Caki2 (cell line): ENCODE data around the gene TELO2. TPM values are rescaled to one million over a fixed set of nuclear protein-coding genes. Genes with fewer than 3 reads are reported as not detected.

Source experiments
- DNase-seq: peaks from one replicate; pipeline ENCODE4 v3.0.0-alpha.2; 2015; ENCODE audit warnings: low read depth
- in situ Hi-C: cut with HindIII; loops from 2 replicates; pipeline ENCODE4 v1.10.0; 2016; ENCODE audit warnings: low sequenced_read_pairs, low pct_unique_long_range_greater_than_20kb, mixed read lengths
- total RNA-seq: library from RNA; depleted of rRNA; stranded (reverse); fragments of >200 nt; shearing (Covaris generic); gene quantifications from 2 replicates; pipeline ENCODE4 v1.2.3, GENCODE V29; 2014; ENCODE audit warnings: low replicate concordance

TELO2 gene
- total RNA-seq, 1 experiment from 2014 or later = 77.2 TPM

DNA sequence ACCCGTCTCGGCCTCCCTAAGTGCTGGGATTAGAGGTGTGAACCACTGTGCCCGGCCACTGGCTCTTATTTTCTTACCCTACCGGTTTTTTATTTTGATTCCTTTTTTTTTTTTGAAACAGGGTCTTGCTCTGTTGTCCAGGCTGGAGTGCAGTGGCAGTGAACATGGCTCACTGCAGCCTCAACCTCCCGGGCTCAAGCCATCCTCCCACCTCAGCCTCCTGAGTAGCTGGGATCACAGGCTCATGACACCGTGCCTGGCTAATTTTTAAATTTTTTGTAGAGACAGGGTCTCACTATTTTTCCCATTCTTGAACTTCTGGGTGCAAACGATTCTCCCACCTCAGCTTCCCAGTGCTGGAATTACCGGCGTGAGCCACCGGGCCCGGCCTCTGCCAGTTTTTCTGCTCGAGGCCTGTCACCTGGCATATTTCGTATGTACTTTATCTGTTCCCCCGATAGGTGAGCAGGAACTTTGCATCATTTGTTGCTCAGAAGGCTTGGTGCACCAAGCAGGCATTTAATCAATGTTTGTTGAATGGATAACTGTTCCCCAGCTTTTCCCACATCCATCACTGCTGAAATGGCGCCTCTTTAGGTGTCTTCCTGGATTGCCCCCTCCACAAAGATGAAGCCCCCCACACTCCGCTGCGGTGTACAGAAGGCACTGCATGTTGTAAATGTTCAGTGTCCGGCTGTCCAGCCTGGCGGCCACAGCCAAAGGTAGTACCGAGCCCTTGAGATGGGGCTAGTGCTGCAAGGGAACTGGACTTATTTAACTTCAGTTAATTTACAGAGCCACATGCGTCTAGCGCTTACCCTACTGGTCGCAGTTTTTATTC lies 858 bp upstream of the TELO2 start:
- in situ Hi-C loops = no loop called here

DNA sequence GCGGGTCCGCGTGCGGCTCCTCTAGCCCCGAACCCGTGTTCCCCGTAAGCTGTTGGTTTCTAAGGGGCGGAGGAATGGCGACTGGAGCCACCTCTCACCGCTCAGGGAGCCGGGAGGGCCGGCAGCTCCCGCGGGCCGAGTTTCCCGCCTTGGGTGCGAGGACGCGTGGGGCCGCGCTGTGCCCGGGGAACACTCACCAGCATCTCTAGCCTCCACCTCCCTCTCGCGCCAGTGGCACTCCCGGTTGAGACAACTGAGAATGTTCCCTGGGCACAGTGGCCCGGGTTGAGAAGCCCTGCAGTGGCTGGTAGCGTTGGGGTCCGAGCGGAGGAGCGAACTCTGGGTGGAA lies 560 bp downstream of the TELO2 start:
- in situ Hi-C loops = no loop called here
- DNase-seq = no peak

More for the DNA sequence above, 858 bp upstream of the TELO2 start:
- no peak for DNase-seq

DNA sequence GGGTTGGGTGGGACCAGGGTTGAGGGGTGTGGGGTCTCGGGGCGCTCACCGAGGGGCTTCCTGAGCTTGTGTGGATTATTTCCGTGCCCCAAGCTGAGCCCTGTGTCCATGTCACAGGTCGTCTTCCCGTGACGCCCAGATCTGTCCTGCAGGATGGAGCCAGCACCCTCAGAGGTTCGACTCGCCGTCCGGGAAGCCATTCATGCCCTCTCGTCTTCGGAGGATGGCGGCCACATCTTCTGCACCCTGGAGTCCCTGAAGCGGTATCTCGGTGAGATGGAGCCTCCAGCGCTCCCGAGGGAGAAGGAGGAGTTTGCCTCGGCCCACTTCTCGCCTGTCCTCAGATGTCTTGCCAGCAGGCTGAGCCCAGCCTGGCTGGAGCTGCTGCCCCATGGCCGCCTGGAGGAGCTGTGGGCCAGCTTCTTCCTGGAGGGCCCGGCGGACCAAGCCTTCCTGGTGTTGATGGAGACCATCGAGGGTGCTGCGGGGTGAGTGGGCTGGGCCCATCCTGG lies 1.0 kb downstream of the TELO2 start:
- DNase-seq = peak; percentile 38
- in situ Hi-C loops = no loop called here

DNA sequence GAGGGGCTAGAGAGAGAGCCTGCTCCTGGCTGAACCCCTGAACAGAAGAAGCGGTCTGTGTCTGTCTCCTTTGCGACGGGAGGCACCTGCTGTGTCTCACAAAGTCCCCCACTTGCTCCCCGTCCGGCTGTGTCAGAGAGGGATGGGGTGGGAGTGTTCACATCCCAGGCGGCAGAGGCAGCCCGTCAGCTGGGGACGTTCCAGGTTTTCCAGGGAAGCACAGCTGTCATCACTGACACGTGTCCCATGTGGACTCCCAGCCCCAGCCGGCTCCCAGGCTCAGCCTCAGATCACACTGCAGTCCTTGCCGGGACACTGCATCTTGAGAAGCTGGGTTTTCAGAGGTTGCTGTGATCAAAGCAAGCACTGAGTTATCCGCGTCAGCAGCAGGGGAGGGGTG lies 1.6 kb downstream of the TELO2 start:
- no peak for DNase-seq
- in situ Hi-C loops = no loop called here

DNA sequence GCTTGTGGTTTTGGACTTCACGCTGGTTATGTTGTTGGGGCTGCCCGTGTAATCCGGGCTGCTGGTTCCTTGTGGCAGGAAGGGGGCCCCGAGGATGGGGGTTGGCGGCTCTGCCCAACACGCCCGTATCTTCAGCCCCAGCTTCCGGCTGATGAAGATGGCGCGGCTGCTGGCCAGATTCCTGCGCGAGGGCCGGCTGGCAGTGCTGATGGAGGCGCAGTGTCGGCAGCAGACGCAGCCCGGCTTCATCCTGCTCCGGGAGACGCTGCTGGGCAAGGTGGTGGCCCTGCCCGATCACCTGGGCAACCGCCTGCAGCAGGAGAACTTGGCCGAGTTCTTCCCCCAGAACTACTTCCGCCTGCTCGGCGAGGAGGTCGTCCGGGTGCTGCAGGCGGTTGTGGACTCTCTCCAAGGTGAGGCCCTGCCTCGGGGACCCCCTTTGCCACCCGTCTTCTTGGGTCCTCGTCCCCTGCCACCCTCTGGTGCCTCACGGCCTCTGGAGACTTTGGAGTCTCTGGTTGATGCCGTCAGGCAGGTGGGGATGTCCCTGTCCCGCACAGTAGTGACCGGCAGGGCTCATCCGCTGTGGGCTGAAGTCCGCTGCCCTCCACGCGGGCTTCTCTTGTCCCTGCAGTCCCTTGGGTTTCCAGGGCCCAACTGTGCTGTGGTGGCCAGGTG lies 2.2 kb downstream of the TELO2 start:
- in situ Hi-C loops = no loop called here
- DNase-seq = no peak

DNA sequence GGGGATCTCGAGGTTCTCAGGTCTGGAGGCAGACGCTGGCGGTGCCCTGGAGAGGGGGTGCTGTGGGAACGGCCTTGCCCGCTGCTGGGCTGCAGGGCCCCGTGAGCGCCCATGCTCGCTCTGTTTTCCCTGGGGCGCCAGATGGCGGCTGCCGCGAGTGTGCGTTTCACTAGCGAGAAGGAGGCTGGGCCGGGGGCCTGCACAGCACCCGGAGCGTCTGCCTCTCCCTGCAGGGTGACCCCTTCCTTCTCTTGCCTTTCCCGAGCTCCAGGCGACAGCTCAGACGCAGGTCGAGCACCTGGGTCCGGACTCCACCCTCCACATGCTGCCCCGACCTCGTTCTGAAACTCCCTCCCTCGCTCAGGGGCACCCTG lies 2.7 kb downstream of the TELO2 start:
- DNase-seq = no peak
- in situ Hi-C loops = no loop called here

DNA sequence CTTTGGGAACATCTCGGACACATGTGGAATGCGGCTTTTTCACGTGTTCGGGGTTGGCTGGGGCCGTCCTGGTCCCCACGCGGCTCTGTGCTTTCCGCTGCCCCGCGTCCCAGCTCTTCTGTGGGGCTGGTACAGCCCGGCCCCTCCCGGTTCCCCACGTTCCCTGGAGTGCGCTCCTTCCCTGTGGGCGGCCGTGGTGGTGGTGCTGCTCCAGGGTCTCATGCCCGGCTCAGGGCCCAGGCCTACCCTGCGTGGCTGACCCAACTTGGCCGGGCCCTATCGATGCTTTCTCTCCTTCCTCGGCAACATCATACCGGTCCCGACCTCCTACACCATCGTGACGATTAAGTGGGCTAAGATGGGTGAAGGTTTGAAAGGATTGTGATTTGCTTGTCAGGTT lies 3.3 kb downstream of the TELO2 start:
- no peak for DNase-seq
- in situ Hi-C loops = no loop called here

DNA sequence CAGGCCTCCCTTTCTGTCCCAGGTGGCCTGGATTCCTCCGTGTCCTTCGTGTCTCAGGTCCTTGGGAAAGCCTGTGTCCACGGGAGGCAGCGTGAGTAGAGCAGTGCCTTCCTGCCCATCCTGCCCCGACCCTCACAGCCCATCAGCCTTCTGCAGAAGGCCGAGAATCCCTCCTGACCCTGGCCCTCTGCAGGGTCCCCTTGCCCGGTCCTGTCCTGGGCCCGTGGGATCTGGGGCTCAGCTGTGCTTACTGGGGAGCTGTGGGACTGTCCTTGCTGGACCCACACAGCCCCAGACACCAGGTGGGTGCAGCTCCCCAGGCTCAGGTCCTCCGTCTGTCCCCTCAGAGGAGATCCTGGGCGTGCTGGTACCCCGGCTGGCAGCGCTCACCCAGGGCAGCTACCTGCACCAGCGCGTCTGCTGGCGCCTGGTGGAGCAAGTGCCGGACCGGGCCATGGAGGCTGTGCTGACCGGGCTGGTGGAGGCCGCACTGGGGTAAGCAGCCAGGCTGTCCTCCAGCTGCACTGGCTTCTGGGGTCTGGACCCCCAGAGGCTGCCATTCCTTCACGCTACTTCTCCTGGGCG lies 3.9 kb downstream of the TELO2 start:
- in situ Hi-C loops = no loop called here

DNA sequence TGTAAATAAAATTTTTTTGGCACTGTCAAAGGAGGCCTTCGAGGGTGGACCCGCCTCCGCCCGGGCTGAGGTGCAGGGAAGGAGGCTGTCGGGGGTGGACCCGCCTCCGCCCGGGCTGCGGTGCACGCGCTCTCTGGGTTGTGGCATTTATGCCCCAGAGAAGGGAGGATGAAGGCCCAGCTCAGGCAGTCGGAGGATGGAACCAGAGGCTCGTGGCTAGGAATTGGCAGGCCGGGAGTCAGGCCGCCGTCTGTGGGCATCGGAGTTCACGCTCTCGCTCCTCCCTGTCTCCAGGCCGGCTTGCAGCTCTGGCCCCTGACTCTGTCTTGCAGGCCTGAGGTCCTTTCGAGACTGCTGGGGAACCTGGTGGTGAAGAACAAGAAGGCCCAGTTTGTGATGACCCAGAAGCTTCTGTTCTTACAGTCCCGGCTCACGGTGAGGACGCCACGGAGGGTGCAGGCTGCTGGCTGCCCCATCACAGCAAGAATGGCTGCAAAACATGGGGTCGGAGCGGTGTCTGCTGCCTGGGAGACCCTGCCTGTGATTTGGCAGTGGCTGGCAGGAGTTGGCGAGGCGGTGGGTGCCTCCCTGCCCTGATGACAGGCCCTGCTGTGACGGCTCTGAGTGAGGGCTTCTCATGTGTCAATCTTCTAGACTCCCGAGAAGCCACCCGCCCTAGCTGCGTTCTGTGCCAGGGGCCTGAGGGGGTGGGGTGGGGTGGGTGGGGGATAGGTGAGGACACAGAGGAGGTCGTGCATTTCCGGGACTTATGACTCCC lies 5.9 kb downstream of the TELO2 start:
- in situ Hi-C loops = no loop called here
- no peak for DNase-seq

More for the DNA sequence above, 3.9 kb downstream of the TELO2 start:
- no peak for DNase-seq

DNA sequence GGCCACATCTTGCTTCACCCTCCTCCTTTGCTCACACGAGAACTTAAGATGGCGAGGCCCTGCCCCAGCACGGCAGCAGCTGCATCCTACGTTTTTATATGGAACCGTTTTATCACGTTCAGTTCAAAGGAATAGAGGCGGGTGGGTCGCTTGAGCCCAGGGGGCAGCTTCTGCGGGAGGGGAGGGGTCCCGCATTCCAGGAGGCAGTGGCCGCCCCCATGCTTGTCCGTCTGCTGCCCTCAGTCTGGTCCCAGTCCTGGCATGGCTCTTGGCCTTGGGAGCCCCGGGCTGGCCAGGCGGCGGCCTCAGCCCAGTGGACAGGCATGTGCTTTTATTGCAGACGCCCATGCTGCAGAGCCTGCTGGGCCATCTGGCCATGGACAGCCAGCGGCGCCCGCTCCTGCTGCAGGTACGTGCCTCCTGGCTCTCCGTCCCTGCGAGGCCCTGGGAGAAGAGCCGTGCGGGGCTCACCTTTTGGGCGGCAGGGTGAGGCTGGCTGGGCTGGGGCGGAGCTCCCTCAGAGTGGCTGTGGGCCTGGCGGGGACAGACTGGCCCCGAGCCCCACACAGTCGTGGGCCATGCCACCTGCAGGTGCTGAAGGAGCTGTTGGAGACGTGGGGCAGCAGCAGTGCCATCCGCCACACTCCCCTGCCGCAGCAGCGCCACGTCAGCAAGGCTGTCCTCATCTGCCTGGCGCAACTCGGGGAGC lies 6.8 kb downstream of the TELO2 start:
- in situ Hi-C loops = no loop called here
- no peak for DNase-seq

DNA sequence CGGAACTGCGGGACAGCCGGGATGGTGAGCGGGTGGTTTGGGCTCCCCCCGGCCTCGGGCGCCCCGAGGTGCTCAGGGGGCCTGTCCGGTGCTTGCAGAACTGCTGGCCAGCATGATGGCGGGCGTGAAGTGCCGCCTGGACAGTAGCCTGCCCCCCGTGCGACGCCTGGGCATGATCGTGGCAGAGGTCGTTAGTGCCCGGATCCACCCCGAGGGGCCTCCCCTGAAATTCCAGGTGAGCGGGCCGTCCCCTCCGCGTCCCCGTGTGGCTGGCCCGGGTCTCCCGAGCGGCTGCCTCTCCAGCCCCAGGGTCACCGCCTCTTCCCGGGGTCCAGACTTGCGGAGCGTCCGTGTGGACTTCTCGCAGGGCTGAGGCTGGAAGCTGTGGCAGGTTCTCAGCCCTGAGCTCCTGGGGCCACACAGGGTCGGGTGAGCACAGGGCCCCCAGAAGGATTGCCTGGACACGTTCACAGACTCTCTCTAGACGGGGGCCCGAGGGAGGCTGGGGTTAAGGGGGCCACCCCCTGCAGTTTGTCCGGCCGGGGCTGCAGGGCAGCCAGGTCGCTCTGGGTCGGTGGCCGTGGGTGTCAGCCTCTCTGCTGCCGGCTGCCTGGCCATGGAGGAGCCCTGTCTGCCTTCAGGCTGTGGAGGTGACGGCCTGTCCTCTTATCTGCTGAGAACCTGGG lies 7.4 kb downstream of the TELO2 start:
- DNase-seq = no peak
- in situ Hi-C loops = no loop called here

DNA sequence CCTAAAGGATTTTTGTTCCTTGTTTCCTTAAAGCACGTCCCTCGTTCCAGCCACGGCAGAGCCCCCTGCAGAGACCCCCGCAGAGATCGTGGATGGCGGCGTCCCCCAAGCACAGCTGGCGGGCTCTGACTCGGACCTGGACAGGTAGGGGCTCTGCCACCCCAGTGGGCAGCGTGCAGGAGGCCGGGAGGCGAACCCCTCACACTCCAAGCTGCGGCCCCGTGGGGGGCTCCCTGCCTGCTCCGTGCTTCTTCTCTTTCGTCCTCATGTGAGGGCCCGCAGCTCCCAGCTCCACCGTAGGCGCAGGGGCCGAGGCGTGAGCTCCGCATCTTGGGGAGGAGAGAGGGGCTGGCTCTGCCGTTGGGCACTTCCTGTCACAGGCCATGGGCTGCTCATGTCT lies 8.5 kb downstream of the TELO2 start:
- in situ Hi-C loops = no loop called here
- DNase-seq = no peak

DNA sequence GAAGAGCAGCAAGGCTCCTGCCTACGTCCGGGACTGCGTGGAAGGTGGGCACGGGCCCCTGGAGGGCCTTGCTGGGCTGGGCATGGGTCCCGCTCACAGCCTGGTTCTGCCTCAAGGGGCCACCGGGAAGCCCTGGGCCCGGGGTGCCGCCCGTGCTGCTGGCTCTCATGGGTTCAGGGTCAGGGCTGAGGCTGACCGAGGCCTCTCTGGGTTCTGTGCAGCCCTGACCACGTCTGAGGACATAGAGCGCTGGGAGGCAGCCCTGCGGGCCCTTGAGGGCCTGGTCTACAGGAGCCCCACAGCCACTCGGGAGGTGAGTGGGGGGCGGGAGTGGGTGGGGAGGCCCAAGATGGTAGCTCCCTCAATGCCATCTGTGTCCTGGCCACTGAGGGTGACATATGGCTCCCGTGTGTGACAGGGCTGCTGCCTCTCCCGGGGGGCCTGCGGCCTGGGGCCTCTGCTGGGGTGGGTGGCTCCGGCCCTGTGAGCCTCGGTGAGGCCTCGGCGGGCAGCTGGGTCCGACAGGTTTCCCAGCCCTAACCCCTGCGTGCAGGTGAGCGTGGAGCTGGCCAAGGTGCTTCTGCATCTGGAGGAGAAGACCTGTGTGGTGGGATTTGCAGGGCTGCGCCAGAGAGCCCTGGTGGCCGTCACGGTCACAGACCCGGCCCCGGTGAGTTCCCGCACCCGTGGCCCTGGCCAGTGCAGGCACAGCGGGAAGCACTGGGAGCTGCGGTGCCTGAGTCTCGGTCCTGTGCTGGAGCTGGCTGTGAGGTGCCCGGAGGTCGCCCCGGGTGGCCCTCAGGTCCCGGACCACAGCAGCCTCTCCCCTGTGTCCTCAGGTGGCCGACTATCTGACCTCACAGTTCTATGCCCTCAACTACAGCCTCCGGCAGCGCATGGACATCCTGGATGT lies 9.2 kb downstream of the TELO2 start:
- DNase-seq = no peak
- in situ Hi-C loops = no loop called here

DNA sequence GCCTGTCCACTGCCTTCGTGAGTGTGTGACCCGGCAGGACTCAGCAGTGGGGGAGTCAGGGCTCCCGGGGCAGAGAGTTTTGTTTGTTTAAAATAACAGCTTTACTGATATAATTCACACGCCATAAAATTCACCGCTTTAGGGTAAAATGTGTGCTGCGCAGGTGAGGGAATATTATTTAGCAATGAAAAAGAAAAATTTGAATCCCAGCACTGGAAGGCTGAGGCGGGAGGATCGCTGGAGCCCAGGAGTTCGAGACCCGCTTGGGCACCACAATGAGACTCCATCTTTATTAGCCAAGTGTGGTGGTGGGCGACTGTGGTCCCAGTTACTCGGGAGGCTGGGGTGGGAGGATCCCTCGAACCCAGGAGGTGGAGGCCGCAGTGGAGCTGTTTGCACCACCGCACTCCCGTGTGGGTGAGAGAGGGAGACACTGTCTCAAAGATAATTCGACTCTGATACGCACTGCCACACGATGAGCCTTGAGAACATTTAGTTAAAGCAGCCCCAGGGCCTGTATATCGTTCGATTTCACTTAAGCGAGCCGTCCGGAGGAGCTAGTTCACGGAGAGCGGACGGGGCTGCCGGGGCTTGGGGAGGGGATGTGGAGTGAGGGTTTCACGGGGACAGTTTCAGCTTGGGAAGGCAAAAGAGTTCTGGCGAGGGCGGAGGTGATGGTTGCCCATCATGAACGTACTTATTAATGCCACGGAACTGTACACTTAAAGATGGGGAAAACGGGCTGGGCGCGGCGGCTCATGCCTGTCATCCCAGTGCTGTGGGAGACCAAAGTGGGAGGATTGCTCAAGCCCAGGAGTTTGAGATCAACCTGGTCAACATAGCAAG lies 10.2 kb downstream of the TELO2 start:
- DNase-seq = no peak
- in situ Hi-C loops = no loop called here

DNA sequence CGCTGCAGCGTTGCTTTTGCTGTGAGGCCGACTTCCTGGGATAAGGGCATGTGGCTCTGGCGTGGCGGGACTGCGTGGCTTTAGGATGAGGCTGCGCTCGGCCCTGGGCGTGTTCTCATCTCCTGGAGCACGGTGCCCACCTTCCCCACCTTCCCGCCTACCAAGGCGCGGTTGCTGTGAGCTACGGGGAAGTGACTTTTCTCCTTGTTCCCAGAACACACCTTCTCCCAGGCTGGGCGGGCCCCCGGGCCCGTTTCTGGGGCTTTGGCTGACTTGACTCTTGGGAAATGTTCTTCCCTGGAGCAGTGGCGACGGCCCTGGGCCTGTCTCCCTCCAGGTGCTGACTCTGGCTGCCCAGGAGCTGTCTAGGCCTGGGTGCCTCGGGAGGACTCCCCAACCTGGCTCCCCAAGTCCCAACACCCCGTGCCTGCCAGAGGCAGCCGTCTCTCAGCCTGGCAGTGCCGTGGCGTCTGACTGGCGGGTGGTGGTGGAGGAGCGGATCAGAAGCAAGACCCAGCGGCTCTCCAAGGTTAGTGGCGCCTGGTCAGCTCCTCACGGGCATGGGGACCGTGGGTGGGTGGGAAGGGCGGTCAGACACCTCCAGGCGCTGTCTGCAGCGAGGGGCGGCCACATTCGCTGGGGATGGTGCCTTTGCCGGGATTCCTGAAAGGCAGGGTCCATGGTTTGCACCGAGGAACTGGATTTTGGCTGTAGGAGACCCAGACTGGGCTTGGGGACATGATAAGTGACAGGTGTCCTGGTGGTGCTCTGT lies 12.1 kb downstream of the TELO2 start:
- in situ Hi-C loops = no loop called here

More for the DNA sequence above, 12.1 kb downstream of the TELO2 start:
- DNase-seq = no peak
